H1 (cell line): Measurements from ENCODE around the gene KRT4. TPM values are rescaled to one million over a fixed set of nuclear protein-coding genes. Genes with fewer than 3 reads are reported as not detected.

Experiments
- CTCF ChIA-PET: fragments of 300-600 bp; sonication (Branson Sonifier 250); formaldehyde crosslinking; loops from one replicate; lab custom pipeline; 2021; ENCODE audit not compliant: partially characterized antibody; lab: Charles Lee
- POLR2A ChIA-PET: fragments of 300-600 bp; sonication (Branson Sonifier 250); formaldehyde crosslinking; loops from one replicate; lab custom pipeline; 2021; ENCODE audit warnings: inconsistent platforms; ENCODE audit not compliant: partially characterized antibody; lab: Charles Lee
- DNase-seq, 2 experiments: peaks; one replicate each; pipeline versions ENCODE4 v3.0.0 to v3.0.0-alpha.2; 2010 to 2022; ENCODE audit warnings: low spot score in 2 of 2, low read depth in 1 of 2, mixed read lengths in 1 of 2
- FAIRE-seq: peaks from 2 replicates; lab custom pipeline; 2011; peaks lifted over from hg19 to GRCh38; lab: Jason Lieb, UNC
- H2AFZ ChIP-seq: 2 replicates; pipeline ENCODE4 v1.8.1; 2012; ENCODE audit warnings: low read length, inconsistent platforms
- H2AK5ac ChIP-seq: 2 replicates; pipeline ENCODE4 v1.6.1; 2013; ENCODE audit warnings: low read depth, low read length
- H2BK120ac ChIP-seq: replicated peaks from 2 replicates; pipeline ENCODE3; 2013; ENCODE audit warnings: low read depth, low read length, inconsistent platforms
- H2BK12ac ChIP-seq: 2 replicates; pipeline ENCODE4 v1.6.1; 2013; ENCODE audit warnings: low read depth, low read length
- H2BK15ac ChIP-seq: 2 replicates; pipeline ENCODE4 v1.6.1; 2013; ENCODE audit warnings: low read length
- H2BK20ac ChIP-seq: 2 replicates; pipeline ENCODE4 v1.6.1; 2013; ENCODE audit warnings: low read length
- H2BK5ac ChIP-seq: 2 replicates; pipeline ENCODE4 v1.6.1; 2013; ENCODE audit warnings: low read depth, low read length
- H3K14ac ChIP-seq: 2 replicates; pipeline ENCODE4 v1.6.1; 2013; ENCODE audit warnings: inconsistent platforms; ENCODE audit not compliant: insufficient read length
- H3K18ac ChIP-seq: 2 replicates; pipeline ENCODE4 v1.6.1; 2013; ENCODE audit warnings: low read length; ENCODE audit errors: extremely low read depth
- H3K23ac ChIP-seq: 2 replicates; pipeline ENCODE4 v1.6.1; 2013; ENCODE audit warnings: inconsistent platforms; ENCODE audit not compliant: insufficient read length
- H3K23me2 ChIP-seq: 2 replicates; pipeline ENCODE4 v1.6.1; 2013; ENCODE audit warnings: low read depth, low read length
- H3K27ac ChIP-seq: 2 replicates; pipeline ENCODE4 v1.6.1; 2011; ENCODE audit warnings: low read depth, low read length, inconsistent platforms
- H3K27me3 ChIP-seq, 4 experiments: replicated peaks in 1 of 4; 1 replicate in 1 of 4; 2 replicates in 3 of 4; pipeline versions ENCODE4 v1.6.1 to v1.8.1; 2011 to 2013; ENCODE audit warnings: low read length in 3 of 4, mild to moderate bottlenecking in 3 of 4, inconsistent platforms in 2 of 4, mixed read lengths in 2 of 4, moderate library complexity in 1 of 4; ENCODE audit not compliant: control insufficient read depth in 3 of 4, insufficient read depth in 3 of 4; ENCODE audit errors: extremely low read depth in 1 of 4
- H3K36me3 ChIP-seq, 4 experiments: 2 replicates each; pipeline versions ENCODE4 v1.6.1 to v1.8.1; 2011 to 2013; ENCODE audit warnings: mild to moderate bottlenecking in 4 of 4, low read length in 3 of 4, moderate library complexity in 2 of 4, control low read depth in 1 of 4, inconsistent platforms in 1 of 4; ENCODE audit not compliant: insufficient read depth in 4 of 4, control insufficient read depth in 2 of 4
- H3K4ac ChIP-seq: replicated peaks from 2 replicates; pipeline ENCODE3; 2013; ENCODE audit warnings: low read length, low read depth, mixed read lengths, inconsistent platforms; ENCODE audit not compliant: insufficient read length
- H3K4me1 ChIP-seq, 4 experiments: replicated peaks in 1 of 4; 1 replicate in 1 of 4; 2 replicates in 3 of 4; pipeline versions ENCODE4 v1.6.1 to v1.8.1; 2011 to 2013; ENCODE audit warnings: low read length in 3 of 4, inconsistent platforms in 2 of 4, mixed read lengths in 1 of 4; ENCODE audit not compliant: insufficient read depth in 4 of 4, control insufficient read depth in 3 of 4
- H3K4me2 ChIP-seq, 2 experiments: 2 replicates each; pipeline versions ENCODE4 v1.6.1 to v1.8.1; 2011 to 2013; ENCODE audit warnings: low read depth in 2 of 2, low read length in 2 of 2, control low read depth in 1 of 2, inconsistent platforms in 1 of 2, mild to moderate bottlenecking in 1 of 2; ENCODE audit not compliant: insufficient read depth in 1 of 2
- H3K4me3 ChIP-seq, 4 experiments: fragments of 200-600, 300-600 bp in 1 of 4; sonication (generic), shearing (Covaris generic), sonication (Bioruptor Twin) in 1 of 4; 2 replicates each; pipeline versions ENCODE4 v1.5.1 to v1.8.1; 2011 to 2016; ENCODE audit warnings: low read length in 4 of 4, low read depth in 3 of 4, control low read depth in 2 of 4, inconsistent platforms in 2 of 4, mild to moderate bottlenecking in 2 of 4, mixed read lengths in 1 of 4, moderate library complexity in 1 of 4; ENCODE audit not compliant: insufficient read depth in 2 of 4; ENCODE audit errors: extremely low read depth in 1 of 4
- H3K56ac ChIP-seq: replicated peaks from 2 replicates; pipeline ENCODE3; 2013; ENCODE audit warnings: low read depth, mild to moderate bottlenecking, mixed read lengths, low read length, inconsistent platforms; ENCODE audit not compliant: insufficient read length
- H3K79me1 ChIP-seq: 2 replicates; pipeline ENCODE4 v1.6.1; 2013; ENCODE audit warnings: low read depth, low read length, control low read depth
- H3K79me2 ChIP-seq, 2 experiments: 2 replicates each; pipeline versions ENCODE4 v1.6.1 to v1.8.1; 2012 to 2013; ENCODE audit warnings: low read length in 2 of 2, mild to moderate bottlenecking in 2 of 2, inconsistent platforms in 1 of 2; ENCODE audit not compliant: insufficient read depth in 2 of 2, control insufficient read depth in 1 of 2
- H3K9ac ChIP-seq, 4 experiments: replicated peaks in 1 of 4; 1 replicate in 1 of 4; 2 replicates in 3 of 4; pipeline versions ENCODE4 v1.6.1 to v1.8.1; 2011 to 2013; ENCODE audit warnings: low read depth in 3 of 4, low read length in 3 of 4, control low read depth in 2 of 4, mild to moderate bottlenecking in 2 of 4, moderate library complexity in 2 of 4, inconsistent platforms in 1 of 4; ENCODE audit errors: extremely low read depth in 1 of 4
- H3K9me3 ChIP-seq, 2 experiments: 2 replicates each; pipeline versions ENCODE4 v1.6.1 to v1.8.1; 2012 to 2013; ENCODE audit warnings: mild to moderate bottlenecking in 2 of 2, moderate library complexity in 2 of 2, control low read depth in 1 of 2, inconsistent platforms in 1 of 2, low read depth in 1 of 2, low read length in 1 of 2, mixed read lengths in 1 of 2; ENCODE audit not compliant: insufficient read depth in 2 of 2
- H4K20me1 ChIP-seq, 2 experiments: replicated peaks in 1 of 2; 2 replicates each; pipeline versions ENCODE3 to v1.8.1; 2011 to 2013; ENCODE audit warnings: inconsistent platforms in 2 of 2, low read length in 2 of 2, mild to moderate bottlenecking in 1 of 2; ENCODE audit not compliant: insufficient read depth in 2 of 2, control insufficient read depth in 1 of 2
- H4K5ac ChIP-seq: 2 replicates; pipeline ENCODE4 v1.6.1; 2013; ENCODE audit warnings: low read length, low read depth, mixed read lengths, inconsistent platforms; ENCODE audit not compliant: insufficient read length
- H4K8ac ChIP-seq: 2 replicates; pipeline ENCODE4 v1.8.0; 2013; ENCODE audit warnings: mild to moderate bottlenecking, moderate library complexity, low read length, inconsistent platforms; ENCODE audit not compliant: insufficient read depth; ENCODE audit errors: extremely low read depth
- H4K91ac ChIP-seq: replicated peaks from 2 replicates; pipeline ENCODE3; 2013; ENCODE audit warnings: low read length, mixed read lengths, inconsistent platforms; ENCODE audit not compliant: insufficient read length
- BCL11A ChIP-seq, 2 experiments: IDR thresholded peaks; one replicate each; pipeline ENCODE4 v1.6.1; 2011; ENCODE audit warnings: low read depth in 2 of 2, low read length in 2 of 2, mild to moderate bottlenecking in 2 of 2
- CBX8 ChIP-seq: fragments of 300-800, 300-1000 bp; sonication (generic); IDR thresholded peaks from 2 replicates; pipeline ENCODE4 v1.7.1; 2016; ENCODE audit warnings: low read depth, low read length, borderline replicate concordance
- NANOG ChIP-seq: IDR thresholded peaks from 2 replicates; pipeline ENCODE4 v1.6.1; 2011; ENCODE audit warnings: low read length, low read depth, mild to moderate bottlenecking, inconsistent platforms; ENCODE audit not compliant: insufficient read depth, poor library complexity, severe bottlenecking
- PHF8 ChIP-seq: fragments of 200-600 bp; sonication (generic); conservative IDR thresholded peaks from 2 replicates; pipeline ENCODE4 v1.7.1; 2012; ENCODE audit warnings: low read depth, mild to moderate bottlenecking, inconsistent platforms, low read length, moderate library complexity
- POLR2AphosphoS5 ChIP-seq: IDR thresholded peaks from 2 replicates; pipeline ENCODE4 v1.6.1; 2011; ENCODE audit warnings: low read depth, low read length
- SP4 ChIP-seq: IDR thresholded peaks from 2 replicates; pipeline ENCODE4 v1.6.1; 2012; ENCODE audit warnings: low read length, inconsistent platforms
- TAF7 ChIP-seq: optimal IDR thresholded peaks from 2 replicates; pipeline ENCODE3; 2011; ENCODE audit warnings: low read depth, mild to moderate bottlenecking, inconsistent platforms, low read length, moderate library complexity, borderline replicate concordance
- ZNF274 ChIP-seq: IDR thresholded peaks from 2 replicates; pipeline ENCODE4 v1.7.0; 2012; ENCODE audit warnings: low read length, borderline replicate concordance; ENCODE audit errors: extremely low read depth
- WGBS, 2 experiments: shearing (Covaris generic) in 1 of 2; methylation state at CpG; one replicate each; pipeline versions ENCODE4 v1.1.6 to v1.1.7; 2013 to 2015; ENCODE audit warnings: low lambda C conversion rate in 2 of 2, mixed read lengths in 2 of 2, inconsistent platforms in 1 of 2, low coverage in 1 of 2, missing lambda C conversion rate in 1 of 2; ENCODE audit not compliant: insufficient replicate concordance in 2 of 2, insufficient coverage in 1 of 2, insufficient read length in 1 of 2; ENCODE audit errors: extremely low coverage in 1 of 2, missing lambda C conversion rate in 1 of 2; 5-methylcytosine and 5-hydroxymethylcytosine counted together
- polyA plus RNA-seq, 7 experiments: library from polyadenylated mRNA; depleted of rRNA in 3 of 7; stranded (reverse) in 5 of 7; unstranded in 2 of 7; fragments of >200 nt in 5 of 7; fragments of 200-250 nt in 2 of 7; gene quantifications; 1 replicate in 5 of 7; 2 replicates in 1 of 7; 4 replicates in 1 of 7; pipeline versions ENCODE4 v1.2.1 to v1.2.3, GENCODE V29; 2011 to 2013; ENCODE audit warnings: missing spikeins in 2 of 7, mixed read lengths in 2 of 7
- total RNA-seq: library from RNA; stranded (reverse); fragmentation: NEBNext Ultra II Directional; extraction: Animal tissue kit (Norgen Biotek cat#: 25700); gene quantifications from 2 replicates; pipeline ENCODE4 v1.2.1, GENCODE V29; 2021
- TF ChIP-seq, protein P1 (sequence below), 3 experiments: IDR thresholded peaks; 1 replicate in 2 of 3; 2 replicates in 1 of 3; pipeline versions ENCODE4 v1.5.1 to v1.6.1; 2011; ENCODE audit warnings: low read length in 3 of 3, mild to moderate bottlenecking in 3 of 3, inconsistent platforms in 2 of 3, low read depth in 1 of 3, moderate library complexity in 1 of 3; ENCODE audit not compliant: insufficient read depth in 1 of 3; ENCODE audit errors: control extremely low read depth in 1 of 3

KRT4 gene
- total and polyA plus RNA-seq, 2 of the 8 experiments (the other 6 are each of a cell fraction or from before 2014, with no cell fraction given) = not detected

DNA sequence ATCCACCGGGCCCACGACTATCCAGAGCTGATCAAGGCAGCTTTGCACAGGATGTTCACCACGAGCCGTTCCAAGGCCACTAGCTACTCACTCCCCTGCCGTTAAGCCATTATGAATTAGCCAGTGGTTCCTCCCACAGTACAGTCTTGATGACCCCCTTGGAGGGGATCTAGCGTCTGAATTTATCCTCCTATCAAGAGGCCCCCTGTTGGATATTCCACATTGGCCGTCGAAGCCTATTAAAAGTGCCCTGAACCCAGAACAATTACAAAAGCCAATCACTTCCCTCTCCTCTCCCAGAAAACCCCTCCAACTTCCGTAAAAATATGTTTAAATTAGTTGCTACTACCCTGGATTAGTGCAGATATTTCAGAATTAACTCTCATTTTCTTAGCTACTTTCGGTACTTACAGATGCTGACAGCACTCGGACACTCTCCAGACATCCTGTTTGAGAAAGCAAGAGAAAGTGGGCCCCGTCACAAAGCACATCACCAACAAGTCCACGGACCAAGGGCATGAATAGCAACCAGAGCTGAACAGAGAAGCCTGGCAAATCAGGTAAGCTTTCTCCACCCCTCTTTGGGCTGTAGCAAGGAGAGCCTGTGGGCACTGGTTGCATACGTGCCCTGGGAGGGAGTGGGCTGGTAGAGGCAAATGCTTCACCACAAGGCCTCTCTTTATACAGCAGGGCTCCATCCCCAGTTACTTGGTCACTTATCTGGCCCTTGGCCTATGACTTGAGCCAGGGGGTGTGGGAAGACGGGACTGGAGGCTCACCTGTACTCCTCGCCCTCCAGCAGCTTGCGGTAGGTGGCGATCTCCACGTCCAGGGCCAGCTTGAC, 23.3 kb downstream of the KRT4 start:
- DNase-seq = no peak
- TF ChIP-seq BCL11A (IDR thresholded peaks at IDR 0.05; ENCODE audit: low read depth in 2 of 2, low read length in 2 of 2) = no peak
- TF ChIP-seq, protein P1, sequence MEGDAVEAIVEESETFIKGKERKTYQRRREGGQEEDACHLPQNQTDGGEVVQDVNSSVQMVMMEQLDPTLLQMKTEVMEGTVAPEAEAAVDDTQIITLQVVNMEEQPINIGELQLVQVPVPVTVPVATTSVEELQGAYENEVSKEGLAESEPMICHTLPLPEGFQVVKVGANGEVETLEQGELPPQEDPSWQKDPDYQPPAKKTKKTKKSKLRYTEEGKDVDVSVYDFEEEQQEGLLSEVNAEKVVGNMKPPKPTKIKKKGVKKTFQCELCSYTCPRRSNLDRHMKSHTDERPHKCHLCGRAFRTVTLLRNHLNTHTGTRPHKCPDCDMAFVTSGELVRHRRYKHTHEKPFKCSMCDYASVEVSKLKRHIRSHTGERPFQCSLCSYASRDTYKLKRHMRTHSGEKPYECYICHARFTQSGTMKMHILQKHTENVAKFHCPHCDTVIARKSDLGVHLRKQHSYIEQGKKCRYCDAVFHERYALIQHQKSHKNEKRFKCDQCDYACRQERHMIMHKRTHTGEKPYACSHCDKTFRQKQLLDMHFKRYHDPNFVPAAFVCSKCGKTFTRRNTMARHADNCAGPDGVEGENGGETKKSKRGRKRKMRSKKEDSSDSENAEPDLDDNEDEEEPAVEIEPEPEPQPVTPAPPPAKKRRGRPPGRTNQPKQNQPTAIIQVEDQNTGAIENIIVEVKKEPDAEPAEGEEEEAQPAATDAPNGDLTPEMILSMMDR (IDR thresholded peaks at IDR 0.05; ENCODE audit: control extremely low read depth in 1 of 3, insufficient read depth in 1 of 3, low read depth in 1 of 3, low read length in 3 of 3) = peak in 1 of 3 experiments; percentile 3; a peak in 1 of 4 replicates
- no peak for TF ChIP-seq SP4
- no peak for TF ChIP-seq PHF8
- no peak for TF ChIP-seq TAF7
- TF ChIP-seq ZNF274 = no peak
- TF ChIP-seq NANOG = no peak
- TF ChIP-seq POLR2AphosphoS5 = no peak
- no peak for TF ChIP-seq CBX8

More for the DNA sequence above, 23.3 kb downstream of the KRT4 start:
- H3K27ac ChIP-seq = no peak overlapping the region
- no peaks in the 10 kb centered on the region for H3K23me2 ChIP-seq
- no peaks in the 10 kb centered on the region for H3K27me3 ChIP-seq
- H2BK15ac ChIP-seq = no peak overlapping the region
- no peaks in the 10 kb centered on the region for H3K79me2 ChIP-seq
- H3K14ac ChIP-seq = no peak overlapping the region
- no peak overlapping the region for H2AK5ac ChIP-seq
- H4K20me1 ChIP-seq = no peaks in the 10 kb centered on the region
- no peak overlapping the region for H3K23ac ChIP-seq
- H3K4me1 ChIP-seq = no peaks in the 10 kb centered on the region
- H3K4me3 ChIP-seq = no peak overlapping the region
- no peaks in the 10 kb centered on the region for H3K36me3 ChIP-seq
- H2BK120ac ChIP-seq = no peak overlapping the region
- no peak overlapping the region for H3K4ac ChIP-seq
- POLR2A ChIA-PET = no interaction called here
- no peak overlapping the region for H3K4me2 ChIP-seq
- no peak overlapping the region for H3K18ac ChIP-seq
- no peaks in the 10 kb centered on the region for H3K79me1 ChIP-seq
- H4K91ac ChIP-seq = no peak overlapping the region
- H2AFZ ChIP-seq = no peak overlapping the region
- no peaks in the 10 kb centered on the region; a peak in 1 of 4 replicates for H3K9me3 ChIP-seq
- H3K9ac ChIP-seq = no peak overlapping the region
- no peak overlapping the region for H2BK5ac ChIP-seq
- H4K8ac ChIP-seq = peak overlapping the region; percentile 74
- no peak for FAIRE-seq
- 90% methylated on average over 19 of the region's 19 CpGs; no CpG with 5 or more reads in 1 of the 2 experiments for WGBS, 2 experiments
- CTCF ChIA-PET = interaction anchor here (0.7 to 3.7 kb wide), 11 partner anchors 8 to 125 kb away, joined by 3 to 20 read pairs (median 3); partner anchors contain the start of gene KRT76
- H2BK12ac ChIP-seq = no peak overlapping the region
- H3K56ac ChIP-seq = no peak overlapping the region
- no peak overlapping the region for H2BK20ac ChIP-seq
- H4K5ac ChIP-seq = no peak overlapping the region
